Measurements from ENCODE around the gene ITPR2.
"Not testable (repeated sequence)": the region's sequence is repeated elsewhere in the genome, so short reads cannot be mapped to it uniquely, and the experiment has no call there.

The ITPR2 gene

GRCh38 chr12:26327975-26328644 is 504.9 kb downstream of the ITPR2 start:
- DNase-seq (ENCODE audit: low read depth): no peak
- H3K4me3 ChIP-seq (ENCODE audit: low read length): no peak overlapping the region
- TF ChIP-seq CTCF (conservative IDR thresholded peaks at IDR 0.05; ENCODE audit: low read depth, low read length): no peak

GRCh38 chr12:26323673-26324072 is 509.3 kb downstream of the ITPR2 start:
- TF ChIP-seq CTCF (conservative IDR thresholded peaks at IDR 0.05; ENCODE audit: low read depth, low read length): no peak
- DNase-seq (ENCODE audit: low read depth): no peak
- H3K4me3 ChIP-seq (ENCODE audit: low read length): no peak overlapping the region

GRCh38 chr12:26319511-26319910 is 513.5 kb downstream of the ITPR2 start:
- TF ChIP-seq CTCF (conservative IDR thresholded peaks at IDR 0.05; ENCODE audit: low read depth, low read length): no peak
- DNase-seq (ENCODE audit: low read depth): no peak
- no peak overlapping the region for H3K4me3 ChIP-seq (ENCODE audit: low read length)

- no peak for TF ChIP-seq CTCF (conservative IDR thresholded peaks at IDR 0.05; ENCODE audit: low read depth, low read length)
- peak; percentile 81 for DNase-seq (ENCODE audit: low read depth)
- no peak overlapping the region for H3K4me3 ChIP-seq (ENCODE audit: low read length)
Measured at GRCh38 chr12:26318661-26319068, 514.3 kb downstream of the ITPR2 start.

GRCh38 chr12:26317942-26318575 is 514.9 kb downstream of the ITPR2 start:
- DNase-seq (ENCODE audit: low read depth): peak; percentile 75
- H3K4me3 ChIP-seq (ENCODE audit: low read length): no peak overlapping the region

GRCh38 chr12:26314103-26314502 is 518.9 kb downstream of the ITPR2 start:
- DNase-seq (ENCODE audit: low read depth); H3K4me3 ChIP-seq (ENCODE audit: low read length): not testable (repeated sequence)

More at GRCh38 chr12:26317942-26318575, 514.9 kb downstream of the ITPR2 start:
- TF ChIP-seq CTCF (conservative IDR thresholded peaks at IDR 0.05; ENCODE audit: low read depth, low read length): no peak

- DNase-seq (ENCODE audit: low read depth): not testable (repeated sequence)
Measured at GRCh38 chr12:26310489-26310888, 522.5 kb downstream of the ITPR2 start.

GRCh38 chr12:26309634-26310033 is 523.4 kb downstream of the ITPR2 start:
- no peak for TF ChIP-seq CTCF (conservative IDR thresholded peaks at IDR 0.05; ENCODE audit: low read depth, low read length)
- DNase-seq (ENCODE audit: low read depth): no peak
- H3K4me3 ChIP-seq (ENCODE audit: low read length): no peak overlapping the region

More at GRCh38 chr12:26310489-26310888, 522.5 kb downstream of the ITPR2 start:
- not testable (repeated sequence) for H3K4me3 ChIP-seq (ENCODE audit: low read length)

Measured in retinal pigment epithelial cell (primary cell).